Effector memory CD4-positive, alpha-beta T cell (primary cell): Measurements from ENCODE around the gene CYP46A1.

Source experiments
- DNase-seq, 3 donors: peaks; one replicate each; pipeline ENCODE4 v3.0.0-alpha.2; 2020
- H3K27ac ChIP-seq: 2 replicates; pipeline ENCODE4 v1.7.0; 2013; ENCODE audit warnings: mild to moderate bottlenecking, low read length, moderate library complexity; ENCODE audit not compliant: insufficient read depth, poor library complexity, severe bottlenecking
- H3K27me3 ChIP-seq: replicated peaks from 2 replicates; pipeline ENCODE4 v1.7.0; 2013; ENCODE audit warnings: mild to moderate bottlenecking, low read length; ENCODE audit not compliant: insufficient read depth, control insufficient read depth, poor library complexity, severe bottlenecking
- H3K36me3 ChIP-seq: 2 replicates; pipeline ENCODE4 v1.7.0; 2013; ENCODE audit warnings: mild to moderate bottlenecking, low read length, moderate library complexity; ENCODE audit not compliant: control insufficient read depth, insufficient read depth
- H3K4me1 ChIP-seq: 2 replicates; pipeline ENCODE4 v1.7.0; 2013; ENCODE audit warnings: low read length, mild to moderate bottlenecking; ENCODE audit not compliant: control insufficient read depth, insufficient read depth, poor library complexity, severe bottlenecking
- H3K4me3 ChIP-seq: 2 replicates; pipeline ENCODE4 v1.7.0; 2013; ENCODE audit warnings: low read length, low read depth, mild to moderate bottlenecking; ENCODE audit not compliant: insufficient read depth, poor library complexity, severe bottlenecking
- H3K9me3 ChIP-seq: 2 replicates; pipeline ENCODE4 v1.7.0; 2013; ENCODE audit warnings: mild to moderate bottlenecking, low read length, moderate library complexity; ENCODE audit not compliant: control insufficient read depth

CYP46A1 gene

GRCh38 chr14:99742074-99742473 lies 58.0 kb downstream of the CYP46A1 start:
- no peaks in the 10 kb centered on the region for H3K36me3 ChIP-seq
- no peak overlapping the region for H3K4me3 ChIP-seq
- H3K27me3 ChIP-seq = peaks cover 17% of the 10 kb centered on the region
- DNase-seq = no peak
- no peaks in the 10 kb centered on the region for H3K9me3 ChIP-seq
- H3K4me1 ChIP-seq = peaks cover 5% of the 10 kb centered on the region
- H3K27ac ChIP-seq = no peak overlapping the region

- Histone ChIP-seq H3K4me3 (no peak overlapping the region), H3K9me3 (no peaks in the 10 kb centered on the region), H3K4me1 (peaks cover 5% of the 10 kb centered on the region), H3K27me3 (peaks cover 10% of the 10 kb centered on the region), H3K27ac (no peak overlapping the region), H3K36me3 (no peaks in the 10 kb centered on the region)
- no peak for DNase-seq
Measured at GRCh38 chr14:99742509-99743487, 58.7 kb downstream of the CYP46A1 start.

DNA sequence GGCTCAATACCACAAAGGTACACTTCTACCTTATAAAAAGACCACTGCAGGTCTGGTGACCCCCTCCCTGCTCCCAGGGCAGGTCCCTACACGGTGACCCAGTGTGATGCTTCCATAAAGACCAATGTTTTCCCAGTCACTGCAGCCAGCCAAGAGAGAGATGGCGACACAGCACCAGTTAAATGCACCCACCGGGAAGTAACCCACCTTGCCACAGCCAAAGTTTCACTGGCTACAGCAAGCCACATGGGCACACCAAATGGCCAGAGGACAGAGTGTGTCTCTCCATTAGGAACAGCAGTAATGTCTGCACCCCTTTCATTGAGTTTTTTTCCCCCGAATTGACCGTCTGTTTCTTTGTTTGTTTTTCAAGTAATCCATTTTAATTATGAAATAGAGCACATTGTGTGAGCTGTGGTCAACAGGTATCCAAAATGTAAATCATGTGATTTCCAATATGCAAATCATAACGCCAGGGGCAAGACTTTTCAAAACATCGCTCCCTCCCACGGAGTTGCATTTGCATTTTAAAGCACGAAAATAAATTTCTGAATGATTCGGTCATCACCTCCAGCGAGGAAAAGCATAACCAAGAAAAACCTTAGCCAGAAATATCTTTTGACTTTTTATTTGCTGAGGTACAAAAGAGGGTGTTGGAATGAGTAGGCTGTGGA lies 60.2 kb downstream of the CYP46A1 start:
- no peaks in the 10 kb centered on the region for H3K36me3 ChIP-seq
- H3K9me3 ChIP-seq = no peaks in the 10 kb centered on the region
- DNase-seq = no peak
- H3K4me3 ChIP-seq = no peak overlapping the region
- no peak overlapping the region for H3K27ac ChIP-seq
- no peaks in the 10 kb centered on the region for H3K27me3 ChIP-seq
- peaks cover 5% of the 10 kb centered on the region for H3K4me1 ChIP-seq

- H3K27me3 ChIP-seq = no peaks in the 10 kb centered on the region
- H3K27ac ChIP-seq = no peak overlapping the region
- H3K36me3 ChIP-seq = no peaks in the 10 kb centered on the region
- H3K4me3 ChIP-seq = no peak overlapping the region
- DNase-seq = no peak
- H3K9me3 ChIP-seq = no peaks in the 10 kb centered on the region
- peaks cover 5% of the 10 kb centered on the region for H3K4me1 ChIP-seq
Measured at GRCh38 chr14:99744873-99745224, 60.8 kb downstream of the CYP46A1 start.

GRCh38 chr14:99745307-99745951 lies 61.3 kb downstream of the CYP46A1 start:
- H3K4me3 ChIP-seq = no peak overlapping the region
- no peaks in the 10 kb centered on the region for H3K36me3 ChIP-seq
- no peak overlapping the region for H3K27ac ChIP-seq
- DNase-seq = no peak
- H3K4me1 ChIP-seq = peaks cover 5% of the 10 kb centered on the region
- H3K27me3 ChIP-seq = no peaks in the 10 kb centered on the region
- no peaks in the 10 kb centered on the region for H3K9me3 ChIP-seq

DNA sequence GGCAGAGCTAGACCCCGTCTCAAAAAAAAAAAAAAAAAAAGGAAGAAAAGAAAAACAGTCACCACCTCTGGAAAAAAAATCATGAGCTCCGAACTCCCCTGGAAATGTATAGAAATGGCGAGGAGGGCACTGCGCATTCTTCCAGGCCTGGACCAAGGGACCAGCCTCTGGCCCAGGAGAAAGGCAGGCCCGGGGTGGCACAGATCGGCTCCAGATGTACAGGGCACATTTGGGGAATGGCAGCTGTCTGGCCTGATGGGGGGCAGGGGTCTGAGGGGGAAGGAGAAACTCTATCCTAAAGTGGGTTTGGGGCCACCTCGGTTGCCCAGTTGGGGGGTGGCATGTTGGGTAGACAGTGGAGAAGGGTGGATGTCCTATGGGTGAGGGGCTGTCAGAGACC lies 63.1 kb downstream of the CYP46A1 start:
- no peaks in the 10 kb centered on the region for H3K27me3 ChIP-seq
- DNase-seq = no peak

DNA sequence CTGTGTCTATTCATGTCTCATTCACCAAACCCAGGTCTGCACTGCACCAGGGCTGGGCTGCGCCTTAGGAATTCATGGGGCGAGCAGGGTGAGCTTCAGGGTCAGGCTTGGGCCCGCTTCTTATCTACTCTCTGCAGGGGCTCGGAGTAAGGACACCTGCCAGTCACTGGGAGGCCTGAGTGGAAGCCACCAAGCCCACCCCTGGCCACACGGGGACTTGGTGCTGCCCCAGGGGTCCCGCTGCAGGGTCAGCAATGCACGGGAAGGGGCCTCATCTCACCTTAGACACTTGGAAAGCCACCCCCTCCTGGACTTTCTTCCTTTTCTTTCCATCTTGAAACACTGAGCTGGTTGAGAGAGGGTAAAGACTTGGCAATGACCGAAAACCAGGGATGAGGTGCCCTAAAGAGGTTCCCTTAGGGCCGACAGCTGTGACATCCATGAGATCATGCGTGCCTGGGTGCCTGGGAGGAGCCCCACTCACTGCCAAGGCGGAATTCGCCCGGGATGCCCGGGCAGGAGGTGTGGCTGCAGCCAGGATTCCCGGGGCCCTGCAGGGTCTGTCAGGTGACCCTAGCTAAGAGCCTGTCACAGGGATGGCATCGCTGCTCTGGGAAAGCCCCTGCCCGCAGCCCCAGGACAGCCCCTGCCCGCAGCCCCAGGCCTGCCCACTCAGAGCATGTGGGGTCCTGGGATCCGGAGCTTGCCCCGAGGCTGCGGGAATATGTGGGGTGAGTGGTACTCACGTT lies 63.7 kb downstream of the CYP46A1 start:
- Histone ChIP-seq H3K4me1 (peaks cover 5% of the 10 kb centered on the region), H3K27me3 (peaks cover 5% of the 10 kb centered on the region), H3K27ac (no peak overlapping the region), H3K4me3 (no peak overlapping the region), H3K36me3 (no peaks in the 10 kb centered on the region), H3K9me3 (no peaks in the 10 kb centered on the region)
- no peak for DNase-seq

More for the DNA sequence above, 63.1 kb downstream of the CYP46A1 start:
- H3K4me3 ChIP-seq = no peak overlapping the region
- no peaks in the 10 kb centered on the region for H3K36me3 ChIP-seq
- no peak overlapping the region for H3K27ac ChIP-seq
- H3K9me3 ChIP-seq = no peaks in the 10 kb centered on the region
- H3K4me1 ChIP-seq = peaks cover 5% of the 10 kb centered on the region

DNA sequence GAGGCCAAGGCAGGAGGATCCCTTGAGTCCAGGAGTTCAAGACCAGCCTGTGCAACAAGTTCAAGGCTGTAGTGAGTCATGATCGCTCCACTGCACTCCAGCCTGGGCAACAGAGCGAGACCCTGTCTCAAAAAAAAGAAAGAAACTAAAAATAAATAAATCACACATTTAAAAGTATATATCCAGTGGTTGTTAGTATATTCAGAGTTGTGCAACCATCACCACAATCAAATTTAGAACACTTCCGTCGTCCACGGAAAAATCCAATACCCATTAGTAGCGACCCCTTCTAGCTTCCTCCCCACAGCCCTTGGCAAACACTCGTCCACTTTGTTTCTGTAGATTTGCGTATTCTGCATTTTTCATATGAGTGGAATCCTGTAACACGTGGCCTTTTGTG lies 64.4 kb downstream of the CYP46A1 start:
- Histone ChIP-seq H3K4me3 (no peak overlapping the region), H3K27me3 (peaks cover 10% of the 10 kb centered on the region), H3K4me1 (peaks cover 5% of the 10 kb centered on the region), H3K27ac (no peak overlapping the region), H3K9me3 (no peaks in the 10 kb centered on the region), H3K36me3 (no peaks in the 10 kb centered on the region)
- DNase-seq = no peak

- Histone ChIP-seq H3K27me3 (peaks cover 16% of the 10 kb centered on the region), H3K4me3 (no peak overlapping the region), H3K36me3 (no peaks in the 10 kb centered on the region), H3K4me1 (peaks cover 5% of the 10 kb centered on the region), H3K27ac (no peak overlapping the region), H3K9me3 (no peaks in the 10 kb centered on the region)
- DNase-seq = no peak
Measured at GRCh38 chr14:99749142-99749541, 65.0 kb downstream of the CYP46A1 start.
